HG02763 (cell line): Measurements from ENCODE around the gene DGKI.

Experiments
- ATAC-seq: cut with Tn5 transposase; IDR thresholded peaks from one replicate; pipeline ENCODE4 v1.9.1; 2021; ENCODE audit warnings: mild to moderate bottlenecking, moderate library complexity; ENCODE audit not compliant: unreplicated experiment

The DGKI gene

GRCh38 chr7:137388916-137389315 is 457.9 kb downstream of the DGKI start:
- no peak for ATAC-seq

GRCh38 chr7:137386966-137387365 is 459.8 kb downstream of the DGKI start:
- no peak for ATAC-seq

GRCh38 chr7:137381045-137381444 is 465.7 kb downstream of the DGKI start:
- ATAC-seq = no peak

DNA sequence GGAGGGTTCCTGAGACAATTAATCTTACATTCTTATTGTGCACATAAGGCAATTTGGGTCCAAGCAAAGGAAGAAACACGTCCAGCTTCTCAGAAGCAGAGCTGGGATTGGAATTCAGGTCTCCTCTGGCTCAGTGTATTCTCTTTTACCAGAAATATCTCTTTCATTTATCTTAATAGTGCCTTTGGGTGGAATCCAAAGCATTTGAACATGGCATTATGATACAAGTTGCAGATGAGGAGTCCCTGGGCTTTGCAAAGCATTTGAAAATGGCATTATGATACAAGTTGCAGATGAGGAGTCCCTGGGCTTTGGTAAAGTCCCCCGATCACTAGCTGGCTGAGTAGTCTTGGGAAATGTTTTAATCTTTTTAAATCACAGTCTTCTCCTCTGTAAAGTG is 473.3 kb downstream of the DGKI start:
- no peak for ATAC-seq

DNA sequence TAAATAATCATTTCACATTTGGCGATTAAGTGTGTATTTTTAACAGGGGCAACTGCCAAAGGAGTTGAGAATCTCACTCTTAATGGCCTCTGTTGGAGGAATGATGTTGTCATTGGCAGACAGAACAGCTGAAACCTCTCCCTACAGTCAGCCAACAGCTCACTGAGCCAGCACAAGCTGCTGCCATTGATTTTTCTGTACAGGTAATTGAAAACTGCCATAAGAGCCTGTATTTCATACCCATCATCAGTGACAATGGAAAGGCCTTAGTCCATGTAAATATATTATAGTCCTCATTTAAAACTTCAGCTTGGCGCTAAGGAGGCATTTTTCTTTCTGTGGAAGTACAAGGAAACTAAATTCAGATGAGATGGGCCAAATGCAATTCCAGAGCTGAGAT is 475.2 kb downstream of the DGKI start:
- no peak for ATAC-seq

DNA sequence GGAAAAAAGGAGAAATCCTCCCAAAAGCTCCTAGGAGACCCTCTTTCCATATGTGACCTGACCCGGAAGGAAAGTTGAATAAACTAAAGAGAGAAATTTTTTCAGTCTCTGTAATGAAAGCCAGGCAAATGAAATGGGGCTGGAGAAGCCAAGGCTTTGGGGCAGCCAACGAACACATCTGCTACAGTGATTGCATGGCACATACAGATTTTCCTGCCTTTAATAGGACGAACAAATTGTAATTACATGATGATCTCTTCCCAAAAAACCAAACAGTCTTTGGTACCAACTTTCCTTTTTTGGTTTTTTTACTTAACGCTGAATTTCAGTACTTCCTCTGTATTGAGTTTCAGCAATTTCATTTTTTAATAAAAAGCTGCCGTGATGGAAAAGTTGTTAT is 479.8 kb downstream of the DGKI start:
- no peak for ATAC-seq

DNA sequence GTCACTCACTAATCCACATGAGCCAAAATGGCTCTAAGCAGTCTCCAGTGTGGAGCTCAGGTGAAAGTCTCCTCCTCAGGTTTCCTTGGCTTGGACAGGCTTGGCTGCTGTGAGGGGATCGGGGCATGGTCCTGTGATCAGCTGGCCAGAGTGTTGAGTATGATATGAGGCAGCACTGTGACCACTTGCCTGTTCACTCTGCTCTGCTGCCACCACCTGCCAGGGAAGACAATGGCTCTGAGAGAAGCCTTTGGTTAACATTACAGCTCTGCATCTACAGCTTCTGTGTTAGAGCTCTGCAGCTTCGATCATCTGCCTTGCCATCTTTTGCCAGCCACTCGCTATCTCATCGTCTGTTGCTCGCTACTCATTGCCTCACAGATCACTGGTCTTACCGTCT is 483.1 kb downstream of the DGKI start:
- ATAC-seq = no peak

GRCh38 chr7:137360087-137360679 is 486.6 kb downstream of the DGKI start:
- ATAC-seq = no peak

DNA sequence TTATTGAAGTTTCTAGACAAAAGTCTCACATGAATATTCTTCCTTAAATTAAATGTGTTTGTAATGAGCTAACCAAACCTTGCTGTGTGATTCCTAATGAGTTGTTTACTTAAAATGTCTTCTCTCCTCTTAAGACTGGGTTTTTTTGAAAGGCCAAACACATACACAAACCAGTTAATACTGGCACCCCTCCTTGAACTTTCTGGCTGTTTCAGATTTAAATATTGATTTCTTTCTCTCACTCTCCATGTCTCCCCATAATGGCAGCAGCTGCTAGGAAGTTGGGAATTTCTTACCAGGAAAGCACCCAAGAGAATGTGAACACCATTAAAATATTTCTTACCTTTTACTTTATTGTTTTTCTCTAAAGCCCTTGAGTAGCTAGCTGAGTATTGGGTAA is 491.8 kb downstream of the DGKI start:
- no peak for ATAC-seq

DNA sequence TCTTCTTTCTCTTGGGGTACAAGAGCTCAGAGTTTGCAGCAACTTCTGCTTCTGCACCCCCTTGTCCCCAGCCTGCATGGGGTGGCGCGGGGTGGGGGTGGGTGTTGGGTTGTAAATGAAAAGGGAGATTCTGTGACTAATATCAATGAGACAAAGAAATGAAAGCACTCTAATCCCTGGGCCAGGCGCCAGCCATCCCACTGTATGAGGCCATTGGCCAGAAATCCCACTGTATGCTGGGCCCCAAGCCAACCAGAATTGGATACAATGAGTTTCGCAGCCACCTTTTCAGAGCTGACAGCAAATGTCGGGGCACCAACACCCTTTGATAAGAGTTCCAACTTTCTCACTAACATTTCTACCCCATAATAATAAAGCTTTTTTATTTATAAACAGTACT is 492.4 kb downstream of the DGKI start:
- no peak for ATAC-seq

GRCh38 chr7:137351941-137352340 is 494.8 kb downstream of the DGKI start:
- ATAC-seq = no peak

GRCh38 chr7:137345799-137346449 is 500.9 kb downstream of the DGKI start:
- ATAC-seq = no peak

- ATAC-seq = no peak
Observed at GRCh38 chr7:137343281-137343841, 503.4 kb downstream of the DGKI start, which contains the start of gene PTN. PTN (minus strand) TSS chr7:137343733; CDS start chr7:137254973, 88,760 bp downstream.

DNA sequence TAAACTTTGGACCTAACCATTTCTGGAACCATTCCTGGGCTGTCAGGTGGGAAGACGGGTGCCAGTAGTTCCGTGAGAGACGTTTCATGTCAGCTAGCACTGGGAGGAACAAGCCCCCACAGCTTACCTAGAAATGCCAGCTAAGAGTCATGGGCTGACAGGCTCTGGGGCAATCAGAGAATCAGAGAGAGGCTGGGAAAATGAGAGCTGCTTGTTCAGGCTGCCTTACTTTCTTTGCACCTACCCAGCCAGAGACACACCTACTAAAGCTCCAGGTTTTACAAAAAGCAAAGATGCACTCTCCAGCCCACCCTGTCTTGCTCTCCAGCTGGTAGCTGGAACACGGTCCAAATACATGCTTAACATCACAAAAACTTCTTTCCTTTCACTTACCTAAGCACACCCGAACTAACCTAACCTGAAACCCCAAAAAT is 503.9 kb downstream of the DGKI start:
- no peak for ATAC-seq

GRCh38 chr7:137342265-137342664 is 504.5 kb downstream of the DGKI start:
- ATAC-seq = no peak

GRCh38 chr7:137337902-137338301 is 508.9 kb downstream of the DGKI start:
- ATAC-seq = no peak

DNA sequence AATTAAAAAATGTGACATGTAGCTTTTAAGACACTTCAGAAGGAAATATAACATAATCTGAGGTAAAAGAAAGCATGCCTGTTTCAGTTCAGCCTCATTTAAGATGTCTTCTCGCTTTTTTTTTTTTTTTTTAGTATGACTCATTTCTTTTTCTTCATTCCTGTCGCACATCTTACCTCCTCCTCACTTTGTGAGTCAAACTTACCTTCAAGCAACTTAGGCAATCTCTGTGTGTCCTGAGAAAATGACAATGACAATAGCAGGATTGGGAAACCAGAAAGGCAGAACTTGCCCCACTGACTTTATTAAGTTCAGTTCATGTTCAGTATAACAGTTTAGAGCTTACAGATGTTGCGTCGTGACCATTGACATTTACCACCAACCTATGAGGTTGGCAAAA is 511.0 kb downstream of the DGKI start:
- no peak for ATAC-seq

- no peak for ATAC-seq
Observed at GRCh38 chr7:137331378-137331777, 515.4 kb downstream of the DGKI start.
